CD8-positive, alpha-beta memory T cell (primary cell): Measurements from ENCODE around the gene SLC16A7. TPM values are rescaled to one million over a fixed set of nuclear protein-coding genes. Genes with fewer than 3 reads are reported as not detected.

Source experiments
- CTCF ChIA-PET: fragments of 350-600 bp; sonication (Branson Sonifier 250); formaldehyde crosslinking; loops from one replicate; lab custom pipeline; 2021; ENCODE audit warnings: antibody characterized with exemption; lab: Charles Lee
- POLR2A ChIA-PET: fragments of 350-600 bp; sonication (Branson Sonifier 250); formaldehyde crosslinking; loops from one replicate; lab custom pipeline; 2021; ENCODE audit warnings: antibody characterized with exemption; lab: Charles Lee
- DNase-seq, 5 donors: peaks; one replicate each; pipeline versions ENCODE4 v3.0.0 to v3.0.0-alpha.2; 2020 to 2022; ENCODE audit warnings: mixed read lengths in 1 of 5
- H3K27ac ChIP-seq: one replicate; pipeline ENCODE4 v1.7.0; 2013; ENCODE audit warnings: low read depth, mild to moderate bottlenecking, low read length, moderate library complexity
- H3K27me3 ChIP-seq: 2 replicates; pipeline ENCODE4 v1.7.0; 2013; ENCODE audit warnings: low read length, mild to moderate bottlenecking; ENCODE audit not compliant: insufficient read depth, poor library complexity, severe bottlenecking
- H3K36me3 ChIP-seq: 2 replicates; pipeline ENCODE4 v1.7.0; 2013; ENCODE audit warnings: mild to moderate bottlenecking, low read length, moderate library complexity; ENCODE audit not compliant: insufficient read depth
- H3K4me1 ChIP-seq: 2 replicates; pipeline ENCODE4 v1.7.0; 2013; ENCODE audit warnings: mild to moderate bottlenecking, low read length, moderate library complexity; ENCODE audit not compliant: insufficient read depth
- H3K4me3 ChIP-seq: 2 replicates; pipeline ENCODE4 v1.7.0; 2013; ENCODE audit warnings: mild to moderate bottlenecking, low read length
- H3K9me3 ChIP-seq: 2 replicates; pipeline ENCODE4 v1.7.0; 2013; ENCODE audit warnings: mild to moderate bottlenecking, low read length
- H3K27ac Mint-ChIP-seq, 8 donors: one replicate each; pipeline ENCODE4 v1.8.0; 2020 to 2021; ENCODE audit warnings: mixed read lengths in 8 of 8, mild to moderate bottlenecking in 6 of 8, inconsistent platforms in 3 of 8, moderate library complexity in 3 of 8
- H3K27me3 Mint-ChIP-seq, 2 donors: one replicate each; pipeline ENCODE4 v1.8.0; 2020 to 2021; ENCODE audit warnings: mixed read lengths in 2 of 2, mild to moderate bottlenecking in 1 of 2, moderate library complexity in 1 of 2
- H3K36me3 Mint-ChIP-seq, 3 donors: one replicate each; pipeline ENCODE4 v1.8.0; 2020 to 2021; ENCODE audit warnings: mixed read lengths in 3 of 3, inconsistent platforms in 1 of 3, mild to moderate bottlenecking in 1 of 3
- H3K4me1 Mint-ChIP-seq, 3 donors: one replicate each; pipeline ENCODE4 v1.8.0; 2020 to 2021; ENCODE audit warnings: mixed read lengths in 3 of 3, inconsistent platforms in 1 of 3, mild to moderate bottlenecking in 1 of 3
- H3K4me3 Mint-ChIP-seq, 7 donors: one replicate each; pipeline ENCODE4 v1.8.0; 2020 to 2021; ENCODE audit warnings: mixed read lengths in 7 of 7, mild to moderate bottlenecking in 6 of 7, moderate library complexity in 4 of 7, inconsistent platforms in 2 of 7
- H3K9me3 Mint-ChIP-seq, 5 donors: one replicate each; pipeline ENCODE4 v1.8.0; 2020 to 2022; ENCODE audit warnings: mixed read lengths in 5 of 5, mild to moderate bottlenecking in 3 of 5, moderate library complexity in 2 of 5, inconsistent platforms in 1 of 5
- polyA plus RNA-seq: library from polyadenylated mRNA; unstranded; fragments of 300-500 nt; fragmentation: Illumina TruSeq; gene quantifications from one replicate; pipeline ENCODE4 v1.2.3, GENCODE V29; 2021
- total RNA-seq, 2 experiments: library from RNA; stranded (reverse); gene quantifications; one replicate each; pipeline ENCODE4 v1.2.3, GENCODE V29; 2021

Gene SLC16A7
- total and polyA plus RNA-seq, 3 experiments from 2014 or later = 30.3 to 35.1 (median 34.0) TPM

- Histone ChIP-seq H3K4me1 (no peaks in the 10 kb centered on the region), H3K36me3 (no peaks in the 10 kb centered on the region), H3K9me3 (no peaks in the 10 kb centered on the region), H3K27ac (no peak overlapping the region), H3K27me3 (no peaks in the 10 kb centered on the region), H3K4me3 (no peak overlapping the region)
- Mint-ChIP-seq H3K9me3 (no peaks in the 10 kb centered on the region), H3K27me3 (no peaks in the 10 kb centered on the region), H3K36me3 (peaks cover 16 to 32% (median 17%) of the 10 kb centered on the region in 3 donors), H3K27ac (no peak overlapping the region), H3K4me3 (no peak overlapping the region), H3K4me1 (peaks cover 23 to 52% (median 43%) of the 10 kb centered on the region in 3 donors)
- CTCF ChIA-PET = interaction anchor here (1.3 kb wide), 1 partner anchor 11 kb away, joined by 3 read pairs; no protein-coding TSS in a partner anchor
- DNase-seq = no peak
- POLR2A ChIA-PET = no interaction called here
These were observed 82.0 kb downstream of the SLC16A7 start for GRCh38 chr12:59677857-59678256.

- Histone ChIP-seq H3K27ac (no peak overlapping the region), H3K4me3 (no peak overlapping the region), H3K4me1 (no peaks in the 10 kb centered on the region), H3K27me3 (no peaks in the 10 kb centered on the region), H3K36me3 (no peaks in the 10 kb centered on the region), H3K9me3 (no peaks in the 10 kb centered on the region)
- H3K4me1 Mint-ChIP-seq = peaks cover 32 to 52% (median 47%) of the 10 kb centered on the region in 3 donors
- no peak for DNase-seq
- H3K9me3 Mint-ChIP-seq = no peaks in the 10 kb centered on the region
- POLR2A ChIA-PET = no interaction called here
- no peak overlapping the region for H3K27ac Mint-ChIP-seq
- H3K36me3 Mint-ChIP-seq = peaks cover 16 to 27% (median 17%) of the 10 kb centered on the region in 3 donors
- H3K27me3 Mint-ChIP-seq = no peaks in the 10 kb centered on the region
- CTCF ChIA-PET = interaction anchor here (1.3 kb wide), 1 partner anchor 10 kb away, joined by 3 read pairs; no protein-coding TSS in a partner anchor
- H3K4me3 Mint-ChIP-seq = no peak overlapping the region
These were observed 83.1 kb downstream of the SLC16A7 start for GRCh38 chr12:59678759-59679411.

GRCh38 chr12:59689776-59690175 is 93.9 kb downstream of the SLC16A7 start:
- ChIA-PET CTCF (interaction anchor here (1.2 kb wide), 1 partner anchor 9 kb away, joined by 3 read pairs; no protein-coding TSS in a partner anchor), POLR2A (no interaction called here)
- H3K9me3 ChIP-seq = no peaks in the 10 kb centered on the region
- H3K36me3 ChIP-seq = no peaks in the 10 kb centered on the region
- peaks cover 0 to 5% (median 1%) of the 10 kb centered on the region in 5 donors for H3K9me3 Mint-ChIP-seq
- no peak overlapping the region for H3K4me3 ChIP-seq
- H3K27ac Mint-ChIP-seq = peak overlapping the region in 1 of 8 donors; percentile 60
- peaks cover 21 to 54% (median 46%) of the 10 kb centered on the region in 3 donors for H3K4me1 Mint-ChIP-seq
- H3K36me3 Mint-ChIP-seq = peaks cover 9 to 17% (median 11%) of the 10 kb centered on the region in 3 donors
- no peak overlapping the region for H3K4me3 Mint-ChIP-seq
- no peaks in the 10 kb centered on the region for H3K4me1 ChIP-seq
- no peak for DNase-seq
- no peaks in the 10 kb centered on the region for H3K27me3 Mint-ChIP-seq
- no peak overlapping the region for H3K27ac ChIP-seq
- no peaks in the 10 kb centered on the region for H3K27me3 ChIP-seq

- CTCF ChIA-PET = no interaction called here
- Histone ChIP-seq H3K4me3 (no peak overlapping the region), H3K27ac (no peak overlapping the region), H3K36me3 (no peaks in the 10 kb centered on the region), H3K9me3 (no peaks in the 10 kb centered on the region), H3K4me1 (no peaks in the 10 kb centered on the region), H3K27me3 (no peaks in the 10 kb centered on the region)
- peaks cover 7 to 16% (median 9%) of the 10 kb centered on the region in 3 donors for H3K36me3 Mint-ChIP-seq
- H3K9me3 Mint-ChIP-seq = peaks cover 0 to 5% (median 1%) of the 10 kb centered on the region in 5 donors
- POLR2A ChIA-PET = no interaction called here
- no peak for DNase-seq
- no peaks in the 10 kb centered on the region for H3K27me3 Mint-ChIP-seq
- no peak overlapping the region for H3K4me3 Mint-ChIP-seq
- H3K4me1 Mint-ChIP-seq = peaks cover 29 to 50% (median 40%) of the 10 kb centered on the region in 3 donors
- H3K27ac Mint-ChIP-seq = peak overlapping the region in 2 of 8 donors; percentile 0 to 15
These were observed 99.5 kb downstream of the SLC16A7 start for GRCh38 chr12:59695379-59695778.

GRCh38 chr12:59698600-59698999 is 102.8 kb downstream of the SLC16A7 start:
- Mint-ChIP-seq H3K36me3 (peaks cover 0 to under 1% (median 0%) of the 10 kb centered on the region in 3 donors), H3K4me1 (peaks cover 20 to 34% (median 23%) of the 10 kb centered on the region in 3 donors), H3K4me3 (no peak overlapping the region), H3K9me3 (no peaks in the 10 kb centered on the region), H3K27me3 (no peaks in the 10 kb centered on the region), H3K27ac (no peak overlapping the region)
- ChIA-PET CTCF (no interaction called here), POLR2A (no interaction called here)
- Histone ChIP-seq H3K27me3 (no peaks in the 10 kb centered on the region), H3K36me3 (no peaks in the 10 kb centered on the region), H3K4me1 (no peaks in the 10 kb centered on the region), H3K27ac (no peak overlapping the region), H3K4me3 (no peak overlapping the region), H3K9me3 (no peaks in the 10 kb centered on the region)
- no peak for DNase-seq

- peaks cover 17 to 27% (median 18%) of the 10 kb centered on the region in 3 donors for H3K4me1 Mint-ChIP-seq
- Histone ChIP-seq H3K4me3 (no peak overlapping the region), H3K27ac (no peak overlapping the region), H3K9me3 (no peaks in the 10 kb centered on the region), H3K27me3 (no peaks in the 10 kb centered on the region), H3K4me1 (no peaks in the 10 kb centered on the region), H3K36me3 (no peaks in the 10 kb centered on the region)
- H3K27me3 Mint-ChIP-seq = no peaks in the 10 kb centered on the region
- peaks cover 0 to 3% (median 0%) of the 10 kb centered on the region in 3 donors for H3K36me3 Mint-ChIP-seq
- H3K9me3 Mint-ChIP-seq = no peaks in the 10 kb centered on the region
- no peak overlapping the region for H3K4me3 Mint-ChIP-seq
- DNase-seq = no peak
- H3K27ac Mint-ChIP-seq = no peak overlapping the region
- ChIA-PET CTCF (no interaction called here), POLR2A (no interaction called here)
These were observed 103.8 kb downstream of the SLC16A7 start for GRCh38 chr12:59699421-59700152.

GRCh38 chr12:59700153-59700450 is 104.3 kb downstream of the SLC16A7 start:
- H3K36me3 Mint-ChIP-seq = peaks cover 0 to 8% (median 0%) of the 10 kb centered on the region in 3 donors
- no peak overlapping the region for H3K4me3 Mint-ChIP-seq

GRCh38 chr12:59708064-59708463 is 112.2 kb downstream of the SLC16A7 start:
- Histone ChIP-seq H3K4me1 (no peaks in the 10 kb centered on the region), H3K36me3 (no peaks in the 10 kb centered on the region), H3K27me3 (no peaks in the 10 kb centered on the region), H3K27ac (no peak overlapping the region), H3K9me3 (no peaks in the 10 kb centered on the region), H3K4me3 (no peak overlapping the region)
- no peak for DNase-seq
- Mint-ChIP-seq H3K27ac (peak overlapping the region in 1 of 8 donors; percentile 14), H3K9me3 (no peaks in the 10 kb centered on the region), H3K36me3 (peaks cover 4 to 60% (median 24%) of the 10 kb centered on the region in 3 donors), H3K4me1 (peaks cover 19 to 49% (median 36%) of the 10 kb centered on the region in 3 donors), H3K27me3 (no peaks in the 10 kb centered on the region), H3K4me3 (no peak overlapping the region)
- ChIA-PET CTCF (no interaction called here), POLR2A (no interaction called here)

More at GRCh38 chr12:59700153-59700450, 104.3 kb downstream of the SLC16A7 start:
- no peaks in the 10 kb centered on the region for H3K9me3 Mint-ChIP-seq
- H3K4me1 ChIP-seq = no peaks in the 10 kb centered on the region
- DNase-seq = no peak
- no peaks in the 10 kb centered on the region for H3K9me3 ChIP-seq
- no peaks in the 10 kb centered on the region for H3K27me3 ChIP-seq
- no peaks in the 10 kb centered on the region for H3K36me3 ChIP-seq
- no peak overlapping the region for H3K27ac Mint-ChIP-seq
- POLR2A ChIA-PET = no interaction called here
- no peaks in the 10 kb centered on the region for H3K27me3 Mint-ChIP-seq
- H3K4me1 Mint-ChIP-seq = peaks cover 17 to 27% (median 21%) of the 10 kb centered on the region in 3 donors
- H3K27ac ChIP-seq = no peak overlapping the region
- no peak overlapping the region for H3K4me3 ChIP-seq
- CTCF ChIA-PET = no interaction called here
